GM19397 (cell line): ENCODE measurements around the gene ZNF398.

ENCODE experiments used
- ATAC-seq: cut with Tn5 transposase; IDR thresholded peaks from one replicate; pipeline ENCODE4 v1.9.1; 2021; ENCODE audit warnings: mild to moderate bottlenecking, moderate library complexity; ENCODE audit not compliant: unreplicated experiment

The ZNF398 gene

DNA sequence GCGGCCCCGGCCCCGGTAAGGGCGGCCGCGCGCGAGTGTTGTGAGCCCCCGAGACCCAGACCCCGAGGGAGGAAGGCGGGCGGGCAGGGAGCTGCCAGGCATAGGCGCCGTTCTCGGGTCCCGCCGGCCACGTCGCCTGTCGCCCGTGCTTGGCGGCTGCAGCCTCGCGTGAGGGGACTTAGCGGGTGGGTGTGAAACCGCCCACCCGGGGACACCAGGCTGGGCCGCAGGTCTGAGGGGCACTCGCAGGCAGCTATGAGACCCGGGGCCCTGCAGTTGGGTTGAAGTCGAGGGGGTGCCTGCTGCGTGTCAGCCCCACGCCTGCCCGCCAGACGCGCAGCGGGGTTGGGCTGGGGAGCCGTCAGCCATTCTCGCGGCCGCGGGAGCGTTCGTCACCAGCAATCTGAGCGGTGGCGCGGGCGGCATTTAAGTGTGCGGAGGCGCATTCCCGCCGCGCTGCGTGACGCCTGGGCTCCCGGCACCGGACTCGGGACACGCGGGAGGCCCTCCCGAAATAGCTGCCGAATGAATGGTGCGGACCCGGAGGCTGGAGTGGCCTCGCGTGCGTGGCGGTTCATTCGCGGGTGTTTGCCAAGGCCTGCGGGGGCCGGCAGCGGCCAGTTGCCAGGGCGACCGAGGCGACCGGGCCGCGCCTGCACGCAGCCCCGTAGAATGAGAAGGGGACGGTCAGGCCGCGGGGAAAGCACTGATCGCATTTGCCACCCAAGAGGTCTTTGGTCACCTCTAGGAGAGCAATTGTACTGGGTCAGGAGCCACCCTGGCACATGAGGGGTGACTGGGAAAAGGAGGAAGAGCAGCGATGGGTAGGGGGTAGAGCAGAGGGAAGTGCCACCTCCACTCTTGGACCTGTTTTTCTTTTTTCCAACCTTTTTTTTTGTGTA lies 750 bp downstream of the ZNF398 start:
- ATAC-seq = peak; percentile 44

- ATAC-seq = no peak
Observed at GRCh38 chr7:149150981-149151380, 3.7 kb downstream of the ZNF398 start.

DNA sequence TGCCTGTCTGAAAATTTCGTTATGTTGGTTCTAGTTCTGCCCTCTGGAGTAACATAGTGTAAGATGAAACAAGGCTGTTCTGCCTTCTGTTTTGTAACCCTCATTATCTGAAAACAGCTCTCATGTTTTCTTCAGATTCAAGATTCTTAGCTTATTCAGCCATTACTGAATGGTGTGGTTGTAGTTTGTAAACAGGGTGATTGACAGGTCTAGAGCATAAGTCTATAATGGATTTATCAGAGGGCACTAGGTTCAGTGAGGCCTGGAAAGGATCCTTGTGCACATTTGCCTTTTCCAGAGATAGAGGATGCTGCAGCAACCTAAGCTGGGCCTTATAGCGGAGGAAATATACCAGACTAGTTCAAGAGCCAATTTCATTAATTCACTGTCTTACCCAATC lies 6.1 kb downstream of the ZNF398 start:
- ATAC-seq = no peak

DNA sequence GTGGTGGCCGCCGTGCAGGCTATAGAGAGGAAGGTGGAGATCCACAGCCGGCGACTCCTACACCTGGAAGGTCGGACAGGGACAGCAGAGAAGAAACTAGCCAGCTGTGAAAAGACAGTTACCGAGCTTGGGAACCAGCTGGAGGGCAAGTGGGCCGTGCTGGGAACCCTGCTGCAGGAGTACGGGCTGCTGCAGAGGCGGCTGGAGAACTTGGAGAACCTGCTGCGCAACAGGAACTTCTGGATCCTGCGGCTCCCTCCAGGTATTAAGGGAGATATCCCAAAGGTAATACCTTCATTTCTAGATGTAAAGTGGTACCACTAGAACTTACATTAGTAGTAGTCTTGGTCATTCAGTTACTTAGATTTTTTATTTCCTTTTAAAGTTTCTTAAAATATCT lies 6.8 kb downstream of the ZNF398 start:
- ATAC-seq = no peak

DNA sequence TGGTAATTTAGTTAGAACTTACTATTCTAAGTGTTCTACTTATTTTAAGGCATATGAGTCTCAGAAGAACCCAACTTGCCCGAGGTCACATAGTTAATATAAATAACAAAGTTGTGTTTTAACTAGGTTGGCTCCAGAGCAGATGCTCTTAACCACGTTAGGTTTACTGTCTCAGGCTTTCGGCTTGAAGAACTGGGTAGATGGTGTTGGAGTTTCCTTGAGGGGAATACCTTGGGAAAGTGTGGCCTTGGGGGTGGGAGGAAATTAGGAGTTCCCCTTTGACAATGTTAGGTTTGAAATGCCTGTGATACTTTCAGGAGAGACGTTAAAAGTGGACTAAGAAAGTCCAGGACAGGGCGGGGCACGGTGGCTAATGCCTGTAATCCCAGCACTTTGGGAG lies 9.6 kb downstream of the ZNF398 start:
- no peak for ATAC-seq

GRCh38 chr7:149161241-149161848 lies 14.1 kb downstream of the ZNF398 start:
- ATAC-seq = no peak

DNA sequence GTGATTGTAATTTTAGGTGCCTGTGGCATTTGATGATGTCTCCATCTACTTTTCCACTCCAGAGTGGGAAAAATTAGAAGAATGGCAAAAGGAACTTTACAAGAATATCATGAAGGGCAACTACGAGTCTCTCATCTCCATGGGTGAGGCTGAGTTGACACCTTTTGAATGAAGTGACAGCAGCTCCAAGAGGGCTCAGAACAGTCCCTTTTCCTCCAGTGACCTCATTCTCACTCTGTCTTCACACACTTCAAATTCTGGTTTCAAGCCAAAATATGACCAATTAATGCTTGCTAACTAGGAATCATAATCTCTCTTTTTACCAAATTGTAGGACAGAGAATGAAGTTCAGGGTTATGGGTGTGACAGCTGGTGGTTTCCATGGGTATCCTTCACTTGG lies 18.9 kb downstream of the ZNF398 start:
- ATAC-seq = no peak

- no peak for ATAC-seq
Observed at GRCh38 chr7:149166630-149167352, 19.5 kb downstream of the ZNF398 start.

GRCh38 chr7:149171892-149172533 lies 24.8 kb downstream of the ZNF398 start:
- ATAC-seq = no peak

DNA sequence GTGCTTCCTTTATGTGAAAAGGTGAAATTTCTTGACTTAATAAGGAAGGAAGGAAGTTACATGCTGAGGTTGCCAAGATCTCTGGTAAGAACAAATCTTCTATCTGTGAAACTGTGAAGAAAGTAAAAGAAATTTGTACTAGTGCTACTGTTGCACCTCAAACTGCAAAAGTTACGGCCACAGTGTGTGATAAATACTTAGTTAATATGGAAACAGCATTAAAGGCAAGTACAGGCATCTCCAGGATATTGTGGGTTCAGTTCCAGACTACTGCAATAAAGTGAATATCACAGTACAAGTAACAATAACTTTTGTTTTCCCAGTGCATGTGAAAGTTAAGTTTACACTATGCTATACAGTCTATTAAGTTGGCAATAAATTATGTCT lies 25.3 kb downstream of the ZNF398 start:
- ATAC-seq = no peak

DNA sequence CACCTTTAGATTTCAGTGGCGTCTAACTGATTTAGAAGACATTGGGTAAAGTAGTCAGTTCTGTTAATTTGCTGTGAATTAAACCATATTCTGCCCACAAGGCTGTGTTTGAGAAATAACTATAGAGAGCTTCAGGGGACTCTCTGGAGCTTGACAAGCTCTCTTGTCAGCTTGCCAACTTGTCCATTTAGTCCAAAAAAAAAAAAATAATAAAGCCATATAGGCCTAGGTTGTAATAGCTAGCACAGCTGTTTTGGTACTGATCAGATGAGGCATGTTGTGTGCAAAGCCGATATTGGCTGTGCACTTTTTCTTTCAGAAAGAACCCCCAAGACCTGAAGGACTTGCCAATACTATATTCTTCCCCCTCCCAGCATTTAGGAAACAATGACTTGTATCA lies 27.9 kb downstream of the ZNF398 start:
- ATAC-seq = no peak

GRCh38 chr7:149179241-149179640 lies 32.0 kb downstream of the ZNF398 start:
- ATAC-seq = no peak

- ATAC-seq = no peak
Observed at GRCh38 chr7:149180722-149181449, 33.6 kb downstream of the ZNF398 start.

- no peak for ATAC-seq
Observed at GRCh38 chr7:149181450-149181790, 34.2 kb downstream of the ZNF398 start.

DNA sequence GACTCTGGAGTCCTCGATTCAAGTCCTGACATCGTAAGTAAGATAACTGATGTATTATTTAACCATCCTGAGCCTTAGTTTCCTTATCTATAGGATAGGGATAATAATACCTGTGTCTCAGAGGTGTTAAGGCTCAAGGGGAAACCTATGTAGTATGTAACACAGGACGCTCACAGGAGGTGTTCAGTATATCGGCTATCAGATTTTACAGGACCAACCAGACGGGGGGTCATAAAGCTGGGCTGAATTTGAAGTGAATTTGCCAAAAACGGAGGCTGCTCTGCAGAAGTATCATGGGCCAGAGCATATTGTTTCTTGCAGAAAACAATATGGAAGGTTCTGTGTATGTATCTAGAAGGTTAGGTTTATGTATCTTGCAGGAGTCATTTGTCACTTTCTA lies 37.0 kb downstream of the ZNF398 start:
- no peak for ATAC-seq

- no peak for ATAC-seq
Observed at GRCh38 chr7:149188213-149188612, 41.0 kb downstream of the ZNF398 start.

- no peak for ATAC-seq
Observed at GRCh38 chr7:149188637-149189259, 41.5 kb downstream of the ZNF398 start.

GRCh38 chr7:149191851-149192250 lies 44.6 kb downstream of the ZNF398 start:
- ATAC-seq = no peak

DNA sequence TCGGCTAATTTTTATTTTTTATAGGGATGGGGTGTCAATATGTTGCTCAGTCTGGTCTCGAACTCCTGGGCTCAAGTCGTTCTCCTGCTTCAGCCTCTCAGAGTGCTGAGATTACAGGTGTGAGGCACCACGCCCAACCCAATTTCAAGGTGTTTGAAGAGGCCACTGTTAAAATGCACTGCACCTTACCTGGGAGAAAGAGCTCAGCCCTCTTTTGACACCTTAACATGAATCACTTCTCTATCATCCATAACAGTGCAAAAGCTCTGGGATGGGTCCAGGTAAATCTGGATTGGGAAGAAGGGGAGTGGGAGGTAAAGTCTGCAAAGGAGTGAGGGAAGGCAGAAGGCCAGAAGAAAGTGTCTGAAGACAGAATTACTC lies 47.5 kb downstream of the ZNF398 start:
- no peak for ATAC-seq
